HCT116 (cell line): ENCODE results near the gene BNC2. TPM values are rescaled to one million over a fixed set of nuclear protein-coding genes. Genes with fewer than 3 reads are reported as not detected.

Experiments used
- ATAC-seq: fragments of 200-7000 bp; cut with Tn5 transposase; 2 replicates; pipeline ENCODE4 v1.9.1; 2020; ENCODE audit warnings: mild to moderate bottlenecking, moderate library complexity
- BruUV-seq: library from RNA; stranded (reverse); fragments of 400-500 nt; replicated peaks from 2 replicates; lab custom pipeline; 2021; lab: Mats Ljungman, UMichigan
- CTCF ChIA-PET: fragments of 300-600 bp; sonication (Branson Sonifier 250); formaldehyde crosslinking; loops from one replicate; lab custom pipeline; 2021; ENCODE audit warnings: antibody characterized with exemption; lab: Charles Lee
- POLR2A ChIA-PET: fragments of 300-600, 350-600 bp; sonication (Branson Sonifier 250); formaldehyde crosslinking; loops from one replicate; lab custom pipeline; 2021; ENCODE audit warnings: antibody characterized with exemption; lab: Charles Lee
- RAD21 ChIA-PET, 2 experiments: fragments of 300-600 bp; sonication (Branson Sonifier 250); formaldehyde crosslinking; loops; one replicate each; lab custom pipeline; 2023; ENCODE audit warnings: low total read pairs in 2 of 2; ENCODE audit not compliant: uncharacterized antibody in 2 of 2, unreplicated experiment in 2 of 2, low non-redundant PET in 1 of 2; lab: Charles Lee
- DNase-seq: peaks from one replicate; pipeline ENCODE4 v3.0.0-alpha.2; 2010; ENCODE audit warnings: low read depth, low spot score
- H2AFZ ChIP-seq: fragments of 200-600 bp; shearing (Covaris generic), sonication (generic); 2 replicates; pipeline ENCODE4 v1.6.1; 2017; ENCODE audit warnings: low read depth, mixed run types, mixed read lengths, antibody characterized with exemption, low read length; ENCODE audit not compliant: poor library complexity, severe bottlenecking
- H3K27ac ChIP-seq: 2 replicates; pipeline ENCODE4 v1.5.1; 2012; ENCODE audit warnings: low read depth, low read length
- H3K27me3 ChIP-seq: fragments of 200-600 bp; sonication (generic); 2 replicates; pipeline ENCODE4 v1.6.1; 2016; ENCODE audit warnings: mixed run types, low read length, mixed read lengths; ENCODE audit not compliant: insufficient read depth
- H3K36me3 ChIP-seq, 2 experiments: fragments of 200-500 bp in 1 of 2; fragments of 200-600 bp in 1 of 2; sonication (Bioruptor generic) in 1 of 2; sonication (generic) in 1 of 2; 2 replicates each; pipeline versions ENCODE4 v1.5.1 to v1.6.1; 2014 to 2016; ENCODE audit warnings: low read length in 2 of 2, inconsistent platforms in 1 of 2, mixed read lengths in 1 of 2, mixed run types in 1 of 2; ENCODE audit not compliant: insufficient read depth in 2 of 2, control insufficient read depth in 1 of 2
- H3K4me1 ChIP-seq, 2 experiments: fragments of 200-600 bp in 1 of 2; sonication (generic) in 1 of 2; 2 replicates each; pipeline versions ENCODE4 v1.5.1 to v1.6.1; 2012 to 2017; ENCODE audit warnings: low read length in 2 of 2, inconsistent platforms in 1 of 2, mild to moderate bottlenecking in 1 of 2, mixed read lengths in 1 of 2, mixed run types in 1 of 2, moderate library complexity in 1 of 2; ENCODE audit not compliant: insufficient read depth in 2 of 2, control insufficient read depth in 1 of 2
- H3K4me2 ChIP-seq: fragments of 200-600 bp; sonication (generic); 2 replicates; pipeline ENCODE4 v1.6.1; 2017; ENCODE audit warnings: mixed run types, low read length, mixed read lengths
- H3K4me3 ChIP-seq, 2 experiments: fragments of 200-600 bp in 1 of 2; sonication (generic) in 1 of 2; replicated peaks in 1 of 2; 2 replicates each; pipeline ENCODE4 v1.5.1; 2011 to 2016; ENCODE audit warnings: low read length in 2 of 2, control low read depth in 1 of 2, low read depth in 1 of 2, mild to moderate bottlenecking in 1 of 2, mixed read lengths in 1 of 2, mixed run types in 1 of 2
- H3K79me2 ChIP-seq: fragments of 200-600 bp; sonication (generic); 2 replicates; pipeline ENCODE4 v1.6.1; 2017; ENCODE audit warnings: mild to moderate bottlenecking, mixed run types, low read length, moderate library complexity, mixed read lengths; ENCODE audit not compliant: insufficient read depth
- H3K9ac ChIP-seq: fragments of 200-600 bp; sonication (generic); 2 replicates; pipeline ENCODE4 v1.6.1; 2016; ENCODE audit warnings: low read length, mixed read lengths
- H3K9me2 ChIP-seq: fragments of 200-600 bp; sonication (generic), shearing (Covaris generic); 2 replicates; pipeline ENCODE4 v1.6.1; 2017; ENCODE audit warnings: mixed run types, mild to moderate bottlenecking, moderate library complexity; ENCODE audit not compliant: insufficient read depth
- H3K9me3 ChIP-seq, 2 experiments: fragments of 200-500 bp in 1 of 2; fragments of 200-600 bp in 1 of 2; sonication (Bioruptor generic) in 1 of 2; sonication (generic) in 1 of 2; 2 replicates each; pipeline ENCODE4 v1.6.1; 2014 to 2017; ENCODE audit warnings: low read length in 2 of 2, mixed read lengths in 2 of 2, inconsistent platforms in 1 of 2, low read depth in 1 of 2, mild to moderate bottlenecking in 1 of 2, mixed run types in 1 of 2, moderate library complexity in 1 of 2; ENCODE audit not compliant: control insufficient read depth in 1 of 2, insufficient read depth in 1 of 2
- H4K20me1 ChIP-seq: fragments of 200-600 bp; sonication (generic), shearing (Covaris generic); 2 replicates; pipeline ENCODE4 v1.6.1; 2017; ENCODE audit warnings: mixed run types, mild to moderate bottlenecking, moderate library complexity; ENCODE audit not compliant: insufficient read depth
- CBX3 ChIP-seq: IDR thresholded peaks from 2 replicates; pipeline ENCODE4 v1.6.1; 2012; ENCODE audit warnings: low read depth
- CEBPB ChIP-seq: IDR thresholded peaks from 2 replicates; pipeline ENCODE4 v1.6.1; 2012; ENCODE audit warnings: low read depth
- EZH2 ChIP-seq: fragments of 200-600 bp; sonication (generic); IDR thresholded peaks from 2 replicates; pipeline ENCODE4 v1.6.1; 2017; ENCODE audit warnings: antibody characterized with exemption, mixed run types
- EZH2phosphoT487 ChIP-seq: fragments of 200-600 bp; IDR thresholded peaks from 2 replicates; pipeline ENCODE4 v1.6.1; 2018; ENCODE audit warnings: antibody characterized with exemption, borderline replicate concordance
- FOSL1 ChIP-seq: IDR thresholded peaks from 2 replicates; pipeline ENCODE4 v1.6.1; 2012; ENCODE audit warnings: low read depth
- JUND ChIP-seq: IDR thresholded peaks from 2 replicates; pipeline ENCODE4 v1.6.1; 2012
- POLR2A ChIP-seq: IDR thresholded peaks from 2 replicates; pipeline ENCODE4 v1.7.0; 2011; ENCODE audit warnings: borderline replicate concordance; ENCODE audit not compliant: insufficient read depth, insufficient read length; ENCODE audit errors: extremely low read depth
- SIN3A ChIP-seq: IDR thresholded peaks from 2 replicates; pipeline ENCODE4 v1.6.1; 2012; ENCODE audit warnings: low read depth
- SP1 ChIP-seq: IDR thresholded peaks from 2 replicates; pipeline ENCODE4 v1.6.1; 2012; ENCODE audit warnings: low read depth
- TCF7L2 ChIP-seq: IDR thresholded peaks from 2 replicates; pipeline ENCODE4 v1.7.0; 2011; ENCODE audit warnings: borderline replicate concordance, inconsistent platforms; ENCODE audit not compliant: insufficient read depth, insufficient read length; ENCODE audit errors: extremely low read depth
- YY1 ChIP-seq: IDR thresholded peaks from 2 replicates; pipeline ENCODE4 v1.6.1; 2011; ENCODE audit warnings: low read length, low read depth, moderate library complexity, mild to moderate bottlenecking; ENCODE audit not compliant: insufficient replicate concordance; ENCODE audit errors: extremely low read depth
- intact Hi-C: fragments of 100-400 bp; cut with micrococcal nuclease; formaldehyde crosslinking; loops from 2 replicates; pipeline ENCODE4 v1.10.0; 2022
- total RNA-seq: library from RNA; stranded (reverse); gene quantifications from one replicate; pipeline ENCODE4 v1.2.1, GENCODE V29; 2021; ENCODE audit not compliant: unreplicated experiment
- TF ChIP-seq, protein P1 (sequence below): IDR thresholded peaks from 2 replicates; pipeline ENCODE4 v1.6.1; 2012
- TF ChIP-seq, protein P2 (sequence below): IDR thresholded peaks from 2 replicates; pipeline ENCODE4 v1.6.1; 2011; ENCODE audit warnings: mild to moderate bottlenecking, low read length, moderate library complexity; ENCODE audit not compliant: insufficient replicate concordance; ENCODE audit errors: extremely low read depth
- TF ChIP-seq, protein P3 (sequence below): IDR thresholded peaks from 2 replicates; pipeline ENCODE4 v1.6.1; 2012
- TF ChIP-seq, protein P4 (sequence below): IDR thresholded peaks from 2 replicates; pipeline ENCODE4 v1.6.1; 2012; ENCODE audit warnings: low read depth

Gene BNC2
- total RNA-seq, 1 experiment from 2014 or later: 0.37 TPM

DNA sequence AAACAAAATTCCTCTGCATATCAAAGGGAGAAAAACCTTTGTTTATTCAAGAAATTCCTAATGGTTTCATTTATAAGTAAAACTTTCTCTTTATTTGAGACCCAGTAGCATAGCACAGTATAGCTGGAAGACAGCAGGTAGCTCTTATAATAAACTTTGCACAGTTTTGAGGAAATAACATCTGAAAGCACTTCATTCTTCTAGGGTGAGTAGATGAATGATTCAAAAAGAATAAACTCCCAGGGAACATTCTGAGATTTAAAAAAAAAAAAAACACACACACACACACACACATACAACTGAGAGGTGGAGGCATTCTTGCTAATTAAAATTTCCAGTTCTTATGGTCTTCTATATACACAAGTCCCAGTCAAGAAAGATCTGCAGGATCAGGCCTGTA lies 197.3 kb downstream of the BNC2 start:
- no peaks in the 10 kb centered on the region for H3K79me2 ChIP-seq
- ChIA-PET POLR2A (no interaction called here), RAD21 (no interaction called here), CTCF (no interaction called here)
- H3K27ac ChIP-seq: no peak overlapping the region
- peaks cover 4% of the 10 kb centered on the region; the same call in 1 of the 2 replicates for H3K27me3 ChIP-seq
- H2AFZ ChIP-seq: no peak overlapping the region
- no peak overlapping the region for H3K4me2 ChIP-seq
- H3K4me3 ChIP-seq: no peak overlapping the region
- H3K9me3 ChIP-seq: no peaks in the 10 kb centered on the region
- DNase-seq (no peak), ATAC-seq (no peak)
- BruUV-seq: no TSS peak
- intact Hi-C loops: no loop called here
- no peaks in the 10 kb centered on the region for H3K9me2 ChIP-seq
- H3K36me3 ChIP-seq: no peaks in the 10 kb centered on the region
- H3K4me1 ChIP-seq: no peaks in the 10 kb centered on the region
- no peaks in the 10 kb centered on the region for H4K20me1 ChIP-seq
- TF ChIP-seq SP1 (no peak), FOSL1 (no peak), YY1 (no peak), TCF7L2 (no peak), EZH2 (no peak), POLR2A (no peak), CBX3 (no peak), JUND (no peak)
- TF ChIP-seq, protein P1, sequence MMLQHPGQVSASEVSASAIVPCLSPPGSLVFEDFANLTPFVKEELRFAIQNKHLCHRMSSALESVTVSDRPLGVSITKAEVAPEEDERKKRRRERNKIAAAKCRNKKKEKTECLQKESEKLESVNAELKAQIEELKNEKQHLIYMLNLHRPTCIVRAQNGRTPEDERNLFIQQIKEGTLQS: no peak
- TF ChIP-seq, protein P2, sequence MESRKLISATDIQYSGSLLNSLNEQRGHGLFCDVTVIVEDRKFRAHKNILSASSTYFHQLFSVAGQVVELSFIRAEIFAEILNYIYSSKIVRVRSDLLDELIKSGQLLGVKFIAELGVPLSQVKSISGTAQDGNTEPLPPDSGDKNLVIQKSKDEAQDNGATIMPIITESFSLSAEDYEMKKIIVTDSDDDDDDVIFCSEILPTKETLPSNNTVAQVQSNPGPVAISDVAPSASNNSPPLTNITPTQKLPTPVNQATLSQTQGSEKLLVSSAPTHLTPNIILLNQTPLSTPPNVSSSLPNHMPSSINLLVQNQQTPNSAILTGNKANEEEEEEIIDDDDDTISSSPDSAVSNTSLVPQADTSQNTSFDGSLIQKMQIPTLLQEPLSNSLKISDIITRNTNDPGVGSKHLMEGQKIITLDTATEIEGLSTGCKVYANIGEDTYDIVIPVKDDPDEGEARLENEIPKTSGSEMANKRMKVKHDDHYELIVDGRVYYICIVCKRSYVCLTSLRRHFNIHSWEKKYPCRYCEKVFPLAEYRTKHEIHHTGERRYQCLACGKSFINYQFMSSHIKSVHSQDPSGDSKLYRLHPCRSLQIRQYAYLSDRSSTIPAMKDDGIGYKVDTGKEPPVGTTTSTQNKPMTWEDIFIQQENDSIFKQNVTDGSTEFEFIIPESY: no peak
- H3K9ac ChIP-seq: no peak overlapping the region

DNA sequence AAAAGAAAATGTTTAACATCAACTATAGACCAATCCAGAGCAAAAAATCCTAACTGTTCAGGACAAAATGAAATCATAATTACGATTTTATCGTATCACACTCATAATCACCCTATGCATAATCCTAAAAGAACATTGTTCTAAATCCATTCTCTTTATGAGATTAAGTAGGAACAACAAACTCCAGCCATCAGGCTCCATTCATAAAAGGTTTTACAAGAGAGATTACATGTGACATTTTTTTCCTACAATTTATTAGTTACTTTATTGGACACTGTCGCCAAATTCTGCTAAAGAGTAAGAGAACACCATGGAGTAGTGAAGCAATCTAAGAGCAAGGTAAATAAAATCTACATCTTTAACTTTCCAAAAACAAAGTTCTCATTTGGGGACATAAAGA lies 198.0 kb downstream of the BNC2 start:
- DNase-seq (no peak), ATAC-seq (no peak)
- CTCF ChIA-PET: no interaction called here
- H3K9me3 ChIP-seq: no peaks in the 10 kb centered on the region
- H2AFZ ChIP-seq: no peak overlapping the region
- POLR2A ChIA-PET: no interaction called here
- H3K27ac ChIP-seq: no peak overlapping the region
- H3K4me1 ChIP-seq: no peaks in the 10 kb centered on the region
- no TSS peak for BruUV-seq
- no peaks in the 10 kb centered on the region for H4K20me1 ChIP-seq
- H3K36me3 ChIP-seq: no peaks in the 10 kb centered on the region
- peaks cover 4% of the 10 kb centered on the region; the same call in 1 of the 2 replicates for H3K27me3 ChIP-seq
- no peaks in the 10 kb centered on the region for H3K79me2 ChIP-seq
- no peak overlapping the region for H3K4me2 ChIP-seq
- H3K4me3 ChIP-seq: no peak overlapping the region
- no peak overlapping the region for H3K9ac ChIP-seq
- H3K9me2 ChIP-seq: no peaks in the 10 kb centered on the region
- RAD21 ChIA-PET: no interaction called here
- intact Hi-C loops: no loop called here
- TF ChIP-seq SIN3A: no peak
- TF ChIP-seq, protein P3, sequence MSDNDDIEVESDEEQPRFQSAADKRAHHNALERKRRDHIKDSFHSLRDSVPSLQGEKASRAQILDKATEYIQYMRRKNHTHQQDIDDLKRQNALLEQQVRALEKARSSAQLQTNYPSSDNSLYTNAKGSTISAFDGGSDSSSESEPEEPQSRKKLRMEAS: no peak
- TF ChIP-seq CEBPB: no peak
- no peak for TF ChIP-seq FOSL1
- TF ChIP-seq, protein P4, sequence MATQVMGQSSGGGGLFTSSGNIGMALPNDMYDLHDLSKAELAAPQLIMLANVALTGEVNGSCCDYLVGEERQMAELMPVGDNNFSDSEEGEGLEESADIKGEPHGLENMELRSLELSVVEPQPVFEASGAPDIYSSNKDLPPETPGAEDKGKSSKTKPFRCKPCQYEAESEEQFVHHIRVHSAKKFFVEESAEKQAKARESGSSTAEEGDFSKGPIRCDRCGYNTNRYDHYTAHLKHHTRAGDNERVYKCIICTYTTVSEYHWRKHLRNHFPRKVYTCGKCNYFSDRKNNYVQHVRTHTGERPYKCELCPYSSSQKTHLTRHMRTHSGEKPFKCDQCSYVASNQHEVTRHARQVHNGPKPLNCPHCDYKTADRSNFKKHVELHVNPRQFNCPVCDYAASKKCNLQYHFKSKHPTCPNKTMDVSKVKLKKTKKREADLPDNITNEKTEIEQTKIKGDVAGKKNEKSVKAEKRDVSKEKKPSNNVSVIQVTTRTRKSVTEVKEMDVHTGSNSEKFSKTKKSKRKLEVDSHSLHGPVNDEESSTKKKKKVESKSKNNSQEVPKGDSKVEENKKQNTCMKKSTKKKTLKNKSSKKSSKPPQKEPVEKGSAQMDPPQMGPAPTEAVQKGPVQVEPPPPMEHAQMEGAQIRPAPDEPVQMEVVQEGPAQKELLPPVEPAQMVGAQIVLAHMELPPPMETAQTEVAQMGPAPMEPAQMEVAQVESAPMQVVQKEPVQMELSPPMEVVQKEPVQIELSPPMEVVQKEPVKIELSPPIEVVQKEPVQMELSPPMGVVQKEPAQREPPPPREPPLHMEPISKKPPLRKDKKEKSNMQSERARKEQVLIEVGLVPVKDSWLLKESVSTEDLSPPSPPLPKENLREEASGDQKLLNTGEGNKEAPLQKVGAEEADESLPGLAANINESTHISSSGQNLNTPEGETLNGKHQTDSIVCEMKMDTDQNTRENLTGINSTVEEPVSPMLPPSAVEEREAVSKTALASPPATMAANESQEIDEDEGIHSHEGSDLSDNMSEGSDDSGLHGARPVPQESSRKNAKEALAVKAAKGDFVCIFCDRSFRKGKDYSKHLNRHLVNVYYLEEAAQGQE: no peak
- no peak for TF ChIP-seq EZH2phosphoT487
- TF ChIP-seq POLR2A: no peak
